ACC112 (cell line): ENCODE data around the gene N4BP3.
"Not testable (repeated sequence)": the region's sequence is repeated elsewhere in the genome, so short reads cannot be mapped to it uniquely, and the experiment has no call there.

Experiments used
- H2AFZ ChIP-seq: fragments of 200-600 bp; sonication (generic); one replicate; pipeline ENCODE4 v1.6.0; 2017; ENCODE audit warnings: antibody characterized with exemption, low read length; ENCODE audit not compliant: unreplicated experiment
- H3K27ac ChIP-seq: fragments of 200-600 bp; sonication (generic); 2 replicates; pipeline ENCODE4 v1.5.1; 2014; ENCODE audit warnings: low read depth, mild to moderate bottlenecking, antibody characterized with exemption, low read length, moderate library complexity
- H3K27me3 ChIP-seq: fragments of 200-600 bp; sonication (generic); 2 replicates; pipeline ENCODE4 v1.6.1; 2014; ENCODE audit warnings: mild to moderate bottlenecking, antibody characterized with exemption, low read length, moderate library complexity, mixed read lengths; ENCODE audit not compliant: insufficient read depth
- H3K36me3 ChIP-seq: fragments of 200-600 bp; sonication (generic); 2 replicates; pipeline ENCODE4 v1.6.1; 2016; ENCODE audit warnings: mild to moderate bottlenecking, antibody characterized with exemption, low read length, moderate library complexity, mixed read lengths; ENCODE audit not compliant: insufficient read depth
- H3K4me1 ChIP-seq: fragments of 200-600 bp; sonication (generic); one replicate; pipeline ENCODE4 v1.6.1; 2016; ENCODE audit warnings: low read length, mixed read lengths; ENCODE audit not compliant: insufficient read depth, unreplicated experiment, control insufficient read depth
- H3K4me3 ChIP-seq: fragments of 200-600 bp; sonication (generic); 2 replicates; pipeline ENCODE4 v1.5.1; 2014; ENCODE audit warnings: mild to moderate bottlenecking, low read depth, low read length
- H3K79me2 ChIP-seq: fragments of 200-600 bp; sonication (generic); one replicate; pipeline ENCODE4 v1.6.0; 2016; ENCODE audit warnings: low read length; ENCODE audit not compliant: control insufficient read depth, unreplicated experiment, insufficient read depth

The N4BP3 gene

GRCh38 chr5:178080056-178080455 is 33.3 kb upstream of the N4BP3 start:
- H3K4me3 ChIP-seq = no peak overlapping the region
- H3K36me3 ChIP-seq = no peaks in the 10 kb centered on the region
- H3K4me1 ChIP-seq = peaks cover 10% of the 10 kb centered on the region
- H3K27ac ChIP-seq = no peak overlapping the region
- H3K79me2 ChIP-seq = no peaks in the 10 kb centered on the region
- H3K27me3 ChIP-seq = peaks cover 44% of the 10 kb centered on the region
- no peak overlapping the region for H2AFZ ChIP-seq

- Histone ChIP-seq H3K27ac (no peak overlapping the region), H3K4me1 (peaks cover 10% of the 10 kb centered on the region), H3K27me3 (peaks cover 37% of the 10 kb centered on the region), H3K36me3 (no peaks in the 10 kb centered on the region), H3K4me3 (no peak overlapping the region), H2AFZ (no peak overlapping the region), H3K79me2 (no peaks in the 10 kb centered on the region)
Observed at GRCh38 chr5:178080618-178081410, 32.5 kb upstream of the N4BP3 start.

- H2AFZ ChIP-seq = no peak overlapping the region
- H3K36me3 ChIP-seq = no peaks in the 10 kb centered on the region
- H3K27ac ChIP-seq = no peak overlapping the region
- no peaks in the 10 kb centered on the region for H3K79me2 ChIP-seq
- peaks cover 10% of the 10 kb centered on the region for H3K4me1 ChIP-seq
- H3K27me3 ChIP-seq = peaks cover 44% of the 10 kb centered on the region
- H3K4me3 ChIP-seq = no peak overlapping the region
Observed at GRCh38 chr5:178081571-178082243, 31.6 kb upstream of the N4BP3 start.

- peaks cover 51% of the 10 kb centered on the region for H3K27me3 ChIP-seq
- H3K79me2 ChIP-seq = no peaks in the 10 kb centered on the region
- no peak overlapping the region for H3K4me3 ChIP-seq
- no peak overlapping the region for H2AFZ ChIP-seq
- H3K4me1 ChIP-seq = no peaks in the 10 kb centered on the region
- H3K36me3 ChIP-seq = no peaks in the 10 kb centered on the region
- H3K27ac ChIP-seq = no peak overlapping the region
Observed at GRCh38 chr5:178083922-178084321, 29.4 kb upstream of the N4BP3 start.

- Histone ChIP-seq H3K36me3 (no peaks in the 10 kb centered on the region), H3K27me3 (peaks cover 46% of the 10 kb centered on the region), H3K4me1 (no peaks in the 10 kb centered on the region), H3K27ac (no peak overlapping the region), H3K4me3 (no peak overlapping the region), H3K79me2 (no peaks in the 10 kb centered on the region), H2AFZ (no peak overlapping the region)
Observed at GRCh38 chr5:178085316-178085715, 28.0 kb upstream of the N4BP3 start.

GRCh38 chr5:178086266-178086665 is 27.1 kb upstream of the N4BP3 start:
- Histone ChIP-seq H3K79me2 (no peaks in the 10 kb centered on the region), H3K36me3 (no peaks in the 10 kb centered on the region), H3K27ac (no peak overlapping the region), H3K4me1 (no peaks in the 10 kb centered on the region), H3K27me3 (peaks cover 44% of the 10 kb centered on the region), H3K4me3 (no peak overlapping the region), H2AFZ (no peak overlapping the region)

- peaks cover 38% of the 10 kb centered on the region for H3K27me3 ChIP-seq
- H3K4me1 ChIP-seq, H2AFZ ChIP-seq, H3K27ac ChIP-seq, H3K36me3 ChIP-seq, H3K79me2 ChIP-seq, H3K4me3 ChIP-seq: not testable (repeated sequence)
Observed at GRCh38 chr5:178087199-178087598, 26.1 kb upstream of the N4BP3 start.

- no peaks in the 10 kb centered on the region for H3K79me2 ChIP-seq
- peaks cover 26% of the 10 kb centered on the region for H3K27me3 ChIP-seq
- no peak overlapping the region for H2AFZ ChIP-seq
- H3K27ac ChIP-seq = no peak overlapping the region
- H3K4me1 ChIP-seq = no peaks in the 10 kb centered on the region
- H3K4me3 ChIP-seq = no peak overlapping the region
- H3K36me3 ChIP-seq = no peaks in the 10 kb centered on the region
Observed at GRCh38 chr5:178090856-178091255, 22.5 kb upstream of the N4BP3 start.

- Histone ChIP-seq H3K36me3 (no peaks in the 10 kb centered on the region), H3K4me3 (no peak overlapping the region), H3K27ac (no peak overlapping the region), H3K79me2 (no peaks in the 10 kb centered on the region), H3K4me1 (no peaks in the 10 kb centered on the region), H3K27me3 (peaks cover 15% of the 10 kb centered on the region), H2AFZ (no peak overlapping the region)
Observed at GRCh38 chr5:178093134-178093533, 20.2 kb upstream of the N4BP3 start.

GRCh38 chr5:178094345-178094744 is 19.0 kb upstream of the N4BP3 start:
- H3K4me1 ChIP-seq = no peaks in the 10 kb centered on the region
- no peaks in the 10 kb centered on the region for H3K36me3 ChIP-seq
- H3K4me3 ChIP-seq = no peak overlapping the region
- H3K27ac ChIP-seq = no peak overlapping the region
- peaks cover 12% of the 10 kb centered on the region for H3K27me3 ChIP-seq
- no peak overlapping the region for H2AFZ ChIP-seq
- no peaks in the 10 kb centered on the region for H3K79me2 ChIP-seq

GRCh38 chr5:178098685-178099084 is 14.6 kb upstream of the N4BP3 start:
- Histone ChIP-seq H3K27ac (no peak overlapping the region), H3K27me3 (0 out of 2 replicates have a peak, but pooled peaks cover 4% of the 10 kb centered on the region), H3K36me3 (no peaks in the 10 kb centered on the region), H3K4me3 (no peak overlapping the region), H3K4me1 (no peaks in the 10 kb centered on the region), H2AFZ (no peak overlapping the region), H3K79me2 (no peaks in the 10 kb centered on the region)
